Fibroblast of skin of right biceps (primary cell): ENCODE results near the gene DIS3L2.

Experiments
- DNase-seq: peaks from one replicate; pipeline ENCODE4 v3.0.0-alpha.2; 2013

The DIS3L2 gene

GRCh38 chr2:232204457-232204931 is 243.0 kb downstream of the DIS3L2 start:
- DNase-seq: peak; percentile 30

- no peak for DNase-seq
These were observed 245.7 kb downstream of the DIS3L2 start for GRCh38 chr2:232207174-232207573.

- no peak for DNase-seq
These were observed 248.8 kb downstream of the DIS3L2 start for GRCh38 chr2:232210306-232210705.

GRCh38 chr2:232211743-232212686 is 250.5 kb downstream of the DIS3L2 start:
- DNase-seq: no peak

- DNase-seq: no peak
These were observed 251.7 kb downstream of the DIS3L2 start for GRCh38 chr2:232213176-232213575.

- peak; percentile 13 for DNase-seq
These were observed 252.5 kb downstream of the DIS3L2 start for GRCh38 chr2:232214053-232214452.

GRCh38 chr2:232216028-232216427 is 254.5 kb downstream of the DIS3L2 start:
- DNase-seq: no peak

- no peak for DNase-seq
These were observed 257.4 kb downstream of the DIS3L2 start for GRCh38 chr2:232218778-232219495.

- DNase-seq: no peak
These were observed 258.0 kb downstream of the DIS3L2 start for GRCh38 chr2:232219496-232219870.

GRCh38 chr2:232219932-232220331 is 258.4 kb downstream of the DIS3L2 start:
- no peak for DNase-seq

- no peak for DNase-seq
These were observed 263.9 kb downstream of the DIS3L2 start for GRCh38 chr2:232225429-232225828.

GRCh38 chr2:232225895-232226294 is 264.4 kb downstream of the DIS3L2 start:
- DNase-seq: no peak

GRCh38 chr2:232228332-232228731 is 266.8 kb downstream of the DIS3L2 start:
- no peak for DNase-seq

GRCh38 chr2:232228971-232229894 is 267.7 kb downstream of the DIS3L2 start:
- DNase-seq: peak; percentile 6

GRCh38 chr2:232229911-232230310 is 268.4 kb downstream of the DIS3L2 start:
- DNase-seq: peak; percentile 7

GRCh38 chr2:232230560-232230959 is 269.0 kb downstream of the DIS3L2 start:
- no peak for DNase-seq

GRCh38 chr2:232231554-232231953 is 270.0 kb downstream of the DIS3L2 start:
- DNase-seq: no peak

GRCh38 chr2:232232915-232233314 is 271.4 kb downstream of the DIS3L2 start:
- no peak for DNase-seq

GRCh38 chr2:232234922-232235615 is 273.6 kb downstream of the DIS3L2 start:
- no peak for DNase-seq

- DNase-seq: no peak
These were observed 274.2 kb downstream of the DIS3L2 start for GRCh38 chr2:232235716-232236115.

GRCh38 chr2:232236200-232236599 is 274.7 kb downstream of the DIS3L2 start:
- peak; percentile 9 for DNase-seq

- no peak for DNase-seq
These were observed 276.0 kb downstream of the DIS3L2 start for GRCh38 chr2:232237464-232237863.
